ENCODE measurements around the gene CTNNA1.

Gene CTNNA1

GRCh38 chr5:138952962-138953361 lies 199.7 kb downstream of the CTNNA1 start:
- Histone ChIP-seq H3K27ac (peak overlapping the region; percentile 67 to 76), H3K27me3 (no peaks in the 10 kb centered on the region), H3K36me3 (peaks cover 0 to 5% (median 0%) of the 10 kb centered on the region in 3 donors), H3K9me3 (no peaks in the 10 kb centered on the region), H3K4me3 (no peak overlapping the region), H3K4me1 (peaks cover 0 to 64% (median 51%) of the 10 kb centered on the region in 4 donors)
- intact Hi-C loops (cut with DNase I; ENCODE audit: low total_unique reads): no loop called here
- no peak for TF ChIP-seq CTCF (IDR thresholded peaks at IDR 0.05)
- peak in 1 of 2 donors; percentile 66 for DNase-seq

- Histone ChIP-seq H3K9me3 (no peaks in the 10 kb centered on the region), H3K4me3 (no peak overlapping the region), H3K4me1 (peaks cover 0 to 64% (median 49%) of the 10 kb centered on the region in 4 donors), H3K36me3 (peaks cover 0 to 4% (median 0%) of the 10 kb centered on the region in 3 donors), H3K27ac (peak overlapping the region; percentile 67 to 76), H3K27me3 (no peaks in the 10 kb centered on the region)
- TF ChIP-seq CTCF (IDR thresholded peaks at IDR 0.05): no peak
- DNase-seq: peak; percentile 86 to 92
- intact Hi-C loops (cut with DNase I; ENCODE audit: low total_unique reads): no loop called here
Measured at GRCh38 chr5:138953387-138954256, 200.4 kb downstream of the CTNNA1 start.

- peak in 1 of 2 donors; percentile 18 for DNase-seq
- H3K4me1 ChIP-seq: peaks cover 0 to 61% (median 47%) of the 10 kb centered on the region in 4 donors
- H3K4me3 ChIP-seq: no peak overlapping the region
- intact Hi-C loops (cut with DNase I; ENCODE audit: low total_unique reads): no loop called here
- no peaks in the 10 kb centered on the region for H3K9me3 ChIP-seq
- peaks cover 0 to 4% (median 0%) of the 10 kb centered on the region in 3 donors for H3K36me3 ChIP-seq
- no peaks in the 10 kb centered on the region for H3K27me3 ChIP-seq
- no peak for TF ChIP-seq CTCF (IDR thresholded peaks at IDR 0.05)
- H3K27ac ChIP-seq: peak overlapping the region; percentile 67 to 76
Measured at GRCh38 chr5:138954257-138955012, 201.2 kb downstream of the CTNNA1 start.

GRCh38 chr5:138955013-138955660 lies 201.9 kb downstream of the CTNNA1 start:
- Histone ChIP-seq H3K4me1 (peaks cover 0 to 55% (median 42%) of the 10 kb centered on the region in 4 donors), H3K27me3 (no peaks in the 10 kb centered on the region), H3K36me3 (peaks cover 0 to 4% (median 0%) of the 10 kb centered on the region in 3 donors), H3K4me3 (no peak overlapping the region), H3K9me3 (no peaks in the 10 kb centered on the region), H3K27ac (peak overlapping the region in 1 of 2 donors; percentile 76)
- peak in 1 of 2 donors; percentile 41 for DNase-seq
- intact Hi-C loops (cut with DNase I; ENCODE audit: low total_unique reads): no loop called here
- TF ChIP-seq CTCF (IDR thresholded peaks at IDR 0.05): no peak

GRCh38 chr5:138955671-138956295 lies 202.6 kb downstream of the CTNNA1 start:
- Histone ChIP-seq H3K4me1 (peaks cover 0 to 48% (median 38%) of the 10 kb centered on the region in 4 donors), H3K27me3 (no peaks in the 10 kb centered on the region), H3K27ac (no peak overlapping the region), H3K9me3 (no peaks in the 10 kb centered on the region), H3K36me3 (peaks cover 0 to 4% (median 0%) of the 10 kb centered on the region in 3 donors), H3K4me3 (no peak overlapping the region)
- DNase-seq: peak in 1 of 2 donors; percentile 4
- intact Hi-C loops (cut with DNase I; ENCODE audit: low total_unique reads): no loop called here
- no peak for TF ChIP-seq CTCF (IDR thresholded peaks at IDR 0.05)

Measured in tibial artery (tissue), 4 donors.